Stimulated activated CD4-positive, alpha-beta T cell treated with anti-CD3 and anti-CD28 coated beads, Interleukin-4, amount 100 ng/mL, for 24 hours (primary cell): Measurements from ENCODE around the gene PEX14.

Source experiments
- DNase-seq: peaks from one replicate; pipeline ENCODE4 v3.0.0-alpha.2; 2020

PEX14 gene

DNA sequence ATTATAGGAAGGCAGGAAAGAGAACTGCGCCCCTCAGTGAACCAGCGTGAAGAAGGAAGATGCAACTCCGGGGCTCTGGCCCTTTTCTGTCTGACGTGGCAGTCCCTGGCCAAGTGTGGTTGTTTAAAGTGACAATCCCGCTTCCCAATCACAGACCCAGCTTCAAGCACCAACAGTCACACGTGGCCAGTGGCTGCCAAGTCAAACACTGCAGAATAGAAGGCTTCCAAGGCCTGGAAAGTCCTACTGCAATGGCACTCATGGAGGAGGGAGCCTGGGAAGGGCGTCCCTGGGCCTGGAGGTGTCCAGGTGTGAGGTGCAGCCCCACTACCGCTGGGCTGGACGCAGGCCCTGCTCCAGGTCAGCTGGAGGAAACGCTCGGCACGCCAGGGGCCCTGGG is 177.9 kb downstream of the PEX14 start:
- DNase-seq = no peak

DNA sequence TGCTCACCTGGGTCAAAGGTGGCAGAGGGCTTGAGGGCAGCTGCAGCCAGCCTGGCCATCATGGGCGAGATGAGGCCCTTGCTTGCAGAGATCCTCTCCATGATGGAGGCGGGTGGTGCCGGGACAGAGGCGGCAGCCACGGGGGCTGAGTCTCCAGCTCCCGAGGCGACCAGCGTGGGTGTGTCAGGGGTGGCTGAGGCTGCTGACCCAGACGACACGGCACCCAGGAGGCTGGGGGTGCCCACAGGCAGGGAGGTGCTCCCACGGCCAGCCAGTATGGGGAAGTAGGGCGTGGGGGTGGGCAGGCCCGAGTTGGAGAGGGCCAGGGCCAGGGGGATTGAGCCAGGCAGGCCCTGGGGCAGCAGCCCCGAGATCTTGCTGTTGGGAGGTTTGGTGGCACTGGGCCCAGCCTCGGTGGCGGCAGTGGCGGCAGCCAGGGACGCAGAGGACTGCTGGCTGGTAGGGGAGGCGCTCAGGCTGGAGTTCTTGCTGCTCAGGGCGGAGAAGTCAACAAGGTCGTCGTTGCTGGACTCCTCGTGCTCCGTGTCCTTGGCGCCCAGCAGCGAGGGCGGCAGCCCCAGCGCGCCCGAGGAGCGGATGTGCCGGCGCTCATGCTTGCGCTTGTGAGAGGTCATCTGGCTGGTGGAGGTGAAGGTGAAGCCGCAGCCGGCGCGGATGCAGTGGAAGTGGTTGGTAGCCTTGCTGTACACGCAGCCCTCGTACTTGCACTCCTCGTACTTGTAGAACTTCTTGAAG is 178.8 kb downstream of the PEX14 start:
- DNase-seq = no peak

DNA sequence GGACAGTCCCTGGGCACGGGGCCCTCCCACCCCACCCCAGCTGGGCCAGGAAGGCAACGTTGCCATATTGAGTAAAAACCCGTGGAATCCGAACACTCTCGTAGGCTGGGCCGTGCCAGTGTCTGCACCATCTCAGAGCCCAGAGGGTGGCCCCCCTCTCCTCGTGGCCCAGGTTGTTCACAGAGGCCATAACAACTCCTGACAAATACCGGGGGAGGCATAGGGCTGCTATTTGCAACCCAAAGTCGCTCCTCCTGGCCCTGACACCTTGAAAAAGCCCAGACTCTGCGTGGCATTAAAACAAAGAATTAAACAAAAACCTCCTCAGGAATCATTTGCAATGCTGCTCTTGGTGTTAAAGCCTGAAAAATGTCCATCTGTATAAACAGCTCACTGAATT is 180.3 kb downstream of the PEX14 start:
- no peak for DNase-seq

DNA sequence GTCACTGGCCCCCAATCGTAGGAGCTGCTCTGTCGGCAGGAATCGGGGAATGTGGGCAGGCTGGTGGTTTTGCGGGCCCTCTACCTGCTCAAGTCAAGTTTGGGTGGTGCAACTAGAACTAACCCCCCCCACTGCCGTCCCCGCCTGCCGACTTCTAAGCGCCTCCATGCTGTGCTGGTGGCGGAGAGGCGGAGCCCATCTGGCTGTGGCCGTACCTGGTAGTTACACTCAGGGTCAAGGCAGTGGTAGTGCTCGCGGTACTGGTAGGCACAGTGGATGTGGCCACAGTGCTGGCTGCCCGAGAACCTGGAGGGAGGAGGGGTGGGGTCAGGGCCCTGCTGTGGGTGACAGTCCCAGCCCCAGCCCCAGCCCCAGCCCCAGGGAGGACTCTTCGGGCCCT is 181.7 kb downstream of the PEX14 start:
- no peak for DNase-seq

DNA sequence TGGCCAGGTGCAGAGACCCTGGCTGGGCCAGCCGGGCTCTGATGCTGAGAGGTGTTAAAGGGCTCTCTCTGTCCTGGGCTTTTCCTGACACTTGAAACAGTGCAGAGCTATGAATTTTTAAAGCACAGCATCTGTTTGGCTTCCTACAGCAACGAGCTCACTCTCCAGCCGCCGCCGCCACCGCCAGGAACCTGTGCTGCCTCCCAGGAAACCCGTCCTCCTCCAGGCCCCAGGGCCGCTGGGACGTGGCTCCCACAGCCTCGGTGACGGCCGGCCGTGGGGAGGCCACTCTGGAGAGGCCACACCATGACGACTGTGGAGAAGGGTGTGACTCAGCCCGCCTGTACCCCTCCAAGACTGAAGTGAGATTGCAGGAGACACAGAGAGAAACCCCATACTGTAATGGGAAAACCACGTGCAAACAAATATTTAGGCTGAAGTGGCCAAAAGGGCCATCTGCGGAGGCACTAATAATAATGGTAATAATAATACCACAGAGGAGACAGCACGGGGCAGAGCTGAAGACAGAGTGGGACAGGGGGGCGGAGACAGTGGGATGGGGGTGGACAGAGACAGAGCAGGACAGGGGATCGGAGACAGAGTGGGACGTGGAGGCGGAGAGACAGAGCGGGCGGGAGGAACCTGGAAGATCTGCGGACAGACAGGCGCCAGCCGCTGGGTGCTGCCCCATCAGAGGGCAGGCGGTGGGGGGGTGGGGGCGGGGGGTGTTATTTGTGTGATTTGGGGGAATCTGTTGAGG is 182.5 kb downstream of the PEX14 start:
- DNase-seq = no peak

DNA sequence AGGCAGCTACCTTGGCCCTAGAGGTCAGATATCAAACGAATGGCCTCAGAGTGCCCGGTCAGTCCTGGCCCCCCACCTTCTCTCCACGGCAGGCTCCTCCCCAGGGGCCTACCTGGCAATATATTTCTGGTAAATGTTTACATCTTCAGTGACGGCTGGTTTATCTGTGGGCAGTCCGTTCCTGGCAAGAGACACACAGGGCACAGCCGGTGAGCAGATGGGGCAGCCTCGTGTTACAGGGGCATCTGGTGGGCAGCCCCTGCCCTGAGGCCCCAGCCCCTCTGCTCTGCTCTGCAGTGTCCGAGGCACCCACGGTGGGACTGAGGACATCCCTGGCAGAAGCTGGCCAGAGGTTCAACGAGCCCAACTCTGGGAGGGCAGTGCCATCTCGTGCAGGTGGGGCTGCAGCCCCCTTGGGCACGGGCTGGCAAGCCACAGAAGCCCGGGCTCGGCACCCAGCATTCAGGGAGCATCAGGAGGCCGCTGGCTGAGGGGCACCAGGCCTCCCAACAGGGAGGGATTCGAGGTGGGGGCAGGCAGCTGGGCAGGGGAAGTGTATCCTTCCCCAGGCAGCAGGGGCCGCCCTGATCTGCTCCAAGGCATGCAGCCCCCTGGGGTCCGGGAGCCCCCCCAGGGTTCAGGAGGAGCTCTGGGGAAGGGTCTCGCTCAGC is 183.8 kb downstream of the PEX14 start:
- no peak for DNase-seq

DNA sequence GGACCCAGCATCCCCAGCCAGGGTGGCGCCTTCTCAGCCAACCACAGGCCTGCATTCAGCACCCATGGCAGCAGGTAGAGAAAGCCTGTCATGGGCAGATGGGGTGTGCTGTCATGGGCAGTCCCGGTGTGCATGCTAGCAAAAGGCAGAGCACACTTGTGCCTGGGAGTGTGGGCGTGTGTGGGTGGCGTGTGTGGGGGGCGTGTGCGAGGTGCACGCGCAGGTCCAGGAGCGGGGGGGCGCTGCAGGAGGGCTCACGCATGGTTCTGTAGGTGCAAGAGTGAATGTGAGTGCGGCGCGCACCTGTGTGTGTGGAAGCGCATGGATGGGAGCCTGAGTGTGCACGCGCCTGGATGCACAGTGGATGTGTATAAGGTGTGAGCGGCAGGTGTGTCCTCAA is 184.5 kb downstream of the PEX14 start:
- DNase-seq = no peak

DNA sequence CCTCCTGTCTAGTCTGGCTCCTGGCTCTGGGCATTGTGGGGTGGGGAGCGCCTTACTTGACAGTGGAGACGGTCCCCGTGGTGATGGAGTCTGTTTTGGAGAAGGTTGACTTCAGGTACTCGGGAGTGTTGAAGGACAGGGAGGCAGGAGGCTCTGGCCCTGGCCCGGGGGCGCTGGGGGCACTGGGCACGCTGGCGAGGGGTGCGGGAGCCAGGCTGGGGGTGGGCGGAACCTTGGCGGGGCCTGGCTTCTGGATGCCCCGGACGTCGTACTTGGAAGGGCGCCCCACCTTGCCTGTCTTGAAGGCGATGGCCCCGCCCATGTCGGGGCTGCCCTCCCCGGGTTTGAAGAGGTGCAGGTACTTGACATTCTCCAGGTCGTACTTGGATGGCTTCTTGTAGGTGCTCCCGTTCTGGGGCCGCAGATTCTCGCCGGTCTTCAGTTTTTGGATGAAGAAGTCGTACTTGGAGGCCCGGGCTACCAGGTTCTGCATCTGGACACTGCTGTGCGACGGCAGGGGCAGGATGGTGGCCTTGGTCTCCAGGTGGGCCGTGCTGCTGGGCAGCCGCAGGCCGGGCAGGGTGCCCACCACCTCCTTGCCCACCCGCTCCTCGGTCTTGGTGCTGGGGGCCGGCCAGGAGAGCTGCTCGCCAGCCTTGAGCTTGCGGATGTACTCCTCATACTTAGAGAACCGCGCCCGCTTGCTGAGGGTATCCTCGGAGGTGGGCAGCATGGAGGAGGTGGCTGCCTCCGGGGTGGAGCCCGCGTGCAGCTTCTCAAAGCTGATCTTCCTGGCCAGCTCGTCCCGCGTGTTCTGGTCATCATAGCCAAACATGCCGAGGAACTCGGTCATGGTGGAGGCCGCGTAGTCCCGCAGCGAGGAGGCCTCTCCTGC is 185.1 kb downstream of the PEX14 start:
- DNase-seq = no peak

DNA sequence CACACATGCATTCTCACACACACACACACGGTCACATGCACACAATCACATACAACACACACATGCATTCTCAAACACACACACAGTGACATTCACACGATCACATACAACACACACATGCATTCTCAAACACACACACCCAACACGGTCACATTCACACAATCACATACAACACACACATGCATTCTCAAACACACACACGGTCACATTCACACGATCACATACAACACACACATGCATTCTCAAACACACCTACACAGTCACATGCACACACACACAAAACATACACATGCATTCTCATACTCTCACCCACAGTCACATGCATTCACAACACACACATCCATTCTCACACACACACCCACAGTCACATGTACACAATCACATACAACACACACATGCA is 186.7 kb downstream of the PEX14 start:
- no peak for DNase-seq

DNA sequence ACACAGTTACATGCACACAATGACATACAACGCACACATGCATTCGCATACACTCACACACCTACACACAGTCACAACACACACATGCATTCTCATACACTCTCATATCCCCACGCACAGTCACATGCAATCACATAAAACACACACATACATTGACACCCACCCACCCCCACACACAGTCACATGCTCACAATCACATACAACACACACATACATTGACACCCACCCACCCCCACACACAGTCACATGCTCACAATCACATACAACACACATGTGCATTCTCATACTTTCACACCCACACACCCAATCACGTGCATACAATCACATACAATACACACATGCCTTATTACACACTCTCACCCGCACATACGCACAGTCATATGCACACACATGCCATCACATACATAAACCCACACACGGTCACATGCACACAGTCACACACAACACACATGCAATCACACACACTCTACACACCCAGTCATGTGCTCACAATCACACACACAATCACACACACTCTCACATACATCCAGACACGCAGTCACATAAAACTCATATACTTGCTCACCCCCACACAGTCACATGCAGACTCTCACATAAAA is 187.4 kb downstream of the PEX14 start:
- DNase-seq = no peak

DNA sequence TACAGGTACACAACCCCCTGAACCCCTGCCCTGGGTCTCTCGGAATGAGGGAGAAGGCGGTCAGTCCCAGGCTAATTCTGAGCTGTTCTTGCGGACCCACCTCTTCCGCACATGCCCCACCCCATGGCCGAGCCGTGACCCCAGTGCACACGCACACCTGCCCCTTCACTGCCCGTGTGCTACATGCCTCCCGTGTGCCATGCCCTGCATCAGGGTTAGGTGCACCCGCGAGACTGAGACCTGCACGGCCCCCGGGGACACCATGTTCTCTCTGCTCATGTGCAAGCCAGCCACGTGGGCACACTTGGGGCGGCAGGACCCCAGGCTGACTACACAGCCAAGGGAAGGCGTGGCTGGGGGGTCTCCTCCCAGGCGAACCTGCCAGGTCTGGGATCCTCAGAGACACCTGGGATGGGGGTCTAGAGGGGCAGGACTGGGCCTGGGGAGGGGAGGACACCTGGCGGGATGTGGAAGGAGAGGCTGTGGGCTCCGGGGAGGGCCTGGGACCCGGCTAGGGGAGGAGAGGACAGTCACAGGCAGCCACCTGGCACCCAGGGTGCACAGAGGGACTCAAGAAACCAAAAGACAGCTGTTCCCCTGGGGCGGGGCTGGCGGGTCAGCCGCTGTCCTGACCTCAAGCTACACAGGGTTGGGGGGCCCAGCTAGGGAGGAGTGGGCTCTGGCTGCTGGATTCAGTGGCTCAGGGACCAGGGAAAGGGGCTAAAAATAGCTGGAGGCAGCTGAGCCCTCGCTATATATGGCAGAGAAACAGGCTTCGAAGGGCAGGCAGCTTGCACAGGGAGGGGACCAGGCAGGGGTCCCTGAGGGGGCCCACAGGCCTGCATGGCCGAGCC is 188.3 kb downstream of the PEX14 start:
- DNase-seq = no peak

DNA sequence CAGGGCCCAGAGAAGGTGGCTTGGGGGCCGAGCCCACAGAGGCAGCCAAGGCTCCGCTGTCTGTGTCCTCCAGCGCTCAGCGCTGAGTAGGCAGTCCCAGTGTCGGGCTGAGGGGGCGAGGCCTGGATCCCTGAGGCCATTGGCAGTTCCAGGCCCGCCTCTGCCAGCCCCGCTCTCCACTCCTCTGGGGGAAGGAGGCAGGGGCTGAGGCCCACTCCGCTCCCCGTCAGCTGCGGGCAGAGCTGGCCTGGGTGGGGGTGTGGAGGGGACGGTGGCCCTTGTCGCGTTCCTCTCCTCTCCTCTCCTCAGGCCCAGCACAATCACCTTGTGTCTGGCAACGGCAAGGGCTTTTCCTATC is 188.9 kb downstream of the PEX14 start:
- no peak for DNase-seq

DNA sequence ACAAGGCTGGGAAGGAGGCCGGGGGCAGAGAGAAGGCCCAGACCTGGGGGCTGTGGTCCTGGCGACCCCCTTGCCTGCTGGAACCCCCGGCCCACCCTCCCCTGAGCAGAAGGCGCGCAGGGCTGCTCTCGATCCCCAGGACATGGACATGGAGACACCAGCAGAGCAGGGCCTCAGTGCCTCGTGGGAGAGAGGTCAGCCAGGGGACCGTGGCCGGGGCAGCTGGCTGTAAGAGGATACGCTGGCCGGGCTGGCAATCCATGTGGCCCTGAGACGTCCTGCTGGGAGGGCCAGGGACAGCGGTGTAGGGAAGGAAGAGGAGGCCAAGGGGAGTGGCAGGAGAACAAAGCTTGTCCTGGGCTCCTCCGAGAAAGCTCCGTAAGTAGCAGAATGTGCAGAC is 189.5 kb downstream of the PEX14 start:
- no peak for DNase-seq

DNA sequence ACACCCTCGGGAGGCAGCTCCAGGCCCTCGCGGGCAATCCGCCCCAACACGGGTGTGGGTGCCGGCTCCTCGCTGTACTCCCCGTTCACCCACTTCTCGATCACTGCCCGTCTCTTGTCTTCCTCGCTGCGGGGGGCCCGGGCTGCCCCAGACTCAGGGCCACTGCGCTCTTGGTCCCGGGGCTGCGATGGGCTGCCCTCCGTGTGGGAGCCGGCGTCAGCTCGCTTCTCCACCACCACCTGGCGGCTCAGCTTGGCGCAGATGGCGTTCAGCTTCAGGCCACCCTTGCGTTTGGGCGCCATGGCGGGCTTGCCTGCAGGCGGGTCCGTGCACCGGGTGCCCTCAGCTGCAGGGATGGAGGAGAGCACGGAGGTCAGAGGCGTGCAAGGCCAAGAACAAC is 190.5 kb downstream of the PEX14 start:
- no peak for DNase-seq

DNA sequence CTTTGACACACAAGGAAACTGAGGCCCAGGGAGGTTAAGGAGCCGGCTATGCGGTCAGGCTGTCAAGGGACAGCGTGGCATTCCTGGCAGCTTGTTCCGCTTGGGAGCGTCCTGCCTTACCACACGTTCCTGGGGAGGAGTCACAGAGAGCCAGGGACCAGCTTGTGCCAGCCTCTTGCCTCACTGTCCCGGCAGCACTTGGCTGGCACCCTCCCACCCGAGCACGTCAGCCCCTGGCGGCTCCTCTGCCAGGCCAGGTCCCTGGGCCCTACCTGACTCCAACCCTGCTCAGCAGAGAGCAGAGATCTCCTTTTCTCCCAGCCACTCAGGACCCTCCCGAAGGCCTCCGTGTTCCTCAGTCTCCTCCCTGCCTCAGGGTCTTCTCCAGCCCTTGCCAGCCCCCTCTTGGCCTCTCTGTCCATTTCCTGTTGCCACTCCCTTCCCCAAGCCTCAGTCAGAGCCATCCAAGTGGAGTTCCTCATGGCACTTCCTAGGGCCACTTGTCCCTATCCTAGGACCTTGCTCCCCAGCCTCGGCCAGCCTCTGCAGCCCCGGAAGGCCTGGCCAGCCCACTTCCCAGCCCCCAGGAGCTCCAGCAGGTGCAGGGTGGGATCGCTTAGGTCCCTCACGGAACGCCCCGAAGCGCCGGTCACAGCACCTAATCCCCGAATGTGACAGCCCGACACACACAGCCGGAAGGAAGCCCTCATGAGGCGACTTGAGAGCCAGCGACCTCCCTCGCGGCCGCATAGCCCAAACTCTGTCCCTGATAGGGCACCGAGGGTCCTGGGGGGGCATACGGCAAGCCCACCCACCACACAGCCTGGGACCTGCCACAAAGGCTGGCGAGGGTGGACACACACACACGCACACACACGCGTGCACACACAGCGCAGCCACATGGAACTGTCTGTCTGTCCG is 191.4 kb downstream of the PEX14 start:
- DNase-seq = no peak

DNA sequence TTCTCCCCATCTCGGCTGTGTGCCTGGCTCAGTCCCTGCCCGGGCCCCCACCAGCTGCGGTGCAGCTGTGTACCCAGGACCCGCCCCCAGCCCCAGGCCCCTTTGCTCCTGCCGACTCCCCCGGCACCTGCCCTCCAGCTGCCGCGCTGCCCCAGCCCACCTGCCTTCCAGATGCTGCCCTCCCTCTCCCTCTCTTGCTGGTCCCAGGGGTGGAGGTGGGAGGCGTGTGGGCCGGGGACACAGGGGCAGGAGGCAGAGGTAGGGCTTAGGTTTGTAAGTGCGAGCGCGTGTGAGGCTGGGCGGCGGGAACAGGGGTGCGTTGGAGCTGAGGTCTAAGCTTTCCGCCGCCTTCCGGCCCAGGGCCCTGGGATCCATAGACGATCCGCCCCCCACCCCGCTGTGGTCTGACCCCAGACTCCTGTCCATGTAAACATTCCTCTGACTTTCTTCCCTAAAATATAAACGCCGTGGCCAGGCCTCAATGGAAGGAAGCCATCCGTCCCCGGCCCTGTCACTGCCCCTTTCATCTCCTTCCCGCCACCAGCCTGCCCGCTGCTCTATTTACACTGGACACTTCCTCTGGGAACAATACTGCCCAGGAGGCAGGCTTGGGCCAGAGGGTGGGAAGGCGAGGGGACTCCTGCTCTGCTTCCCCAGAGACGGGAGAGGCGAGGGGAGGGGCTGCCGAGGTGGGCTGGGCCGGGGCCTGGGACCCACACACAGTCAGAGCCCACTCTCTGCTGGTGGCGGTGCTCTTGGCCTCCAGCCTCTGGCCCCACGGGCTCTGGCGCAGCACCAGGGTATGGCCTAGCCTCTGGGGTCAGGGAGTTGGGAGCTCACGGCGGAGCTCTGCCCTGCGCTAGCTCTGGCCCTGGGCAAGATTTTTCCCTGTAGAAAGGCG is 193.4 kb downstream of the PEX14 start:
- no peak for DNase-seq

DNA sequence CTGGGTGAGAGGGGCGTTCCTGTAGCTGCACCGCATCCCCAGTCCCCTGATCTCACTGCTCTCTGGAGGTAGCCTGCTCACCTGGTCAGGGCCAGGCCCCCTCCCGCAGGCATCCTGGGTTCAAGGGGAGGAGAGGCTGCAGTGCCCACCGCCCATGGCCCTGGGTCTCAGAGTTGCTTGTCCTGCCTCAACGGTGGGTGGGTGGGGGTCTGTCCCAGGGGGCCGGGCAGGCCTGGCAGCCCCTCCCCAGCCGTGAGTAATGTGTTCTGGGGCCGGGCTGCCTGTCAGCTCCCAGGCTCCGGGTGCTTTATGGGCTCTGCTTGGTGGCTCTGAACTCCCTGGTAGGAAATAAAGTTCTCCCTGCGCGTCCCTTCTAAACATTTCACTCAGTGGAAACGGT is 194.8 kb downstream of the PEX14 start:
- no peak for DNase-seq

DNA sequence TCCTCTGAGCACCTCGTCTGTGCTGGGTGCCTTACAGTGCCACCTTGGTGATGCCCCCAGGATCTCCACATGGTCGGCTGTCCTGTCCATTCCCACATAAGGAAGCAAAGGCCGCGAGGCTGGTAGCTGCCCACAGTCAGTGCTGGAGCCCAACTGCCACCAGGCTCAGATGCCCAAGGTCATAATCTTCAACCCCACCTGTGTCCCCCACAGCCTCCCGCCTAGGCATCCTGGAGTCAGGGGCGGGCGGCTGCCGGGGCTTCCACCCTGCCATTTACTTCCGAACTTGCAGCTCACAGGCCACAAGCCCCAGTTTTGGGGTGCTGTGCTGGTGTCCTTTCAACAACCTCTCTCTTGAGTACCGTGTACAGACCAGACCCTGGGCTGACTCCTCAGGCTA is 195.4 kb downstream of the PEX14 start:
- no peak for DNase-seq

DNA sequence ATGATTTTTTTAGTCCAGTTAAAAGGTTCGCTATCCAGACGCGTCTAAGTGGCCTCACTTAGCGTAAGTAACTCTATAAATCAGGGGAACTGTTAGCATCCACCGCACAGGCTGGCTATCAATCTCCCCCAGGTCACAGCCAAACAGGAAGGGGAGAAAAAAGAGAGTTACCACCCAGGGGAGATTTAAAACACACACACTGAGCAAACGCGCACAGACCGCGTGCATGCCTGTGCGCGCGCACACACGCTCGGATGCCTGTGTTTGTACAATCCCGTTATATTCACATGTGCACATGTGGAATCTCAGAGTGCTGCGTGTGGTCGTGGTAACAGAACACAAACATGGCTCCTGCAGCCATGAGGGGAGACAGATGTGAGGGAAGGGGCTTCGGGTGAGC is 196.3 kb downstream of the PEX14 start:
- DNase-seq = no peak
